Measurements from ENCODE around the gene MLNR.

DNA sequence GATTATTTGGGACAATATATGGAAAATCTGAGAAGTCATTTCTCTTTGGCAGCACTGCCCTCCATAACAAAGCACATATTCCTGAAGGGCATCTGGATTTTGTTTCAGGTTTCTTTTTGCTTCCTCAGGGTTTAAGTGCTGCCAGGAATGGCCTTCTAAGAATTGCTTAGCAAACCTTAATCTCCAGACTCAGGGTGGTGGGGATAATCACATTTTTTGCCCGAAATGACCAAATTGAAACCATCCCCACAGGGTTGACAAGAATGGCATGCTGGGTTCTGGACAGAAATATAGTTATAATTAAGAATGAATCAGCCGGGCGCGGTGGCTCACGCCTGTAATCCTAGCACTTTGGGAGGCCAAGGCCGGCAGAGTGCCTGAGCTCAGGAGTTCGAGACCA, 21.2 kb downstream of the MLNR start:
- no peak for TF ChIP-seq CTCF (IDR thresholded peaks at IDR 0.05)
- TF ChIP-seq POLR2A (IDR thresholded peaks at IDR 0.05) = no peak

All from Peyer's patch (tissue), 4 donors.